HUES6 (cell line): ENCODE results near the gene KRTDAP.

Experiments
- H3K27ac ChIP-seq: 2 replicates; pipeline ENCODE4 v1.7.0; 2013; ENCODE audit warnings: low read depth, mild to moderate bottlenecking, low read length, inconsistent platforms
- H3K27me3 ChIP-seq: 2 replicates; pipeline ENCODE4 v1.6.1; 2013; ENCODE audit warnings: low read length; ENCODE audit not compliant: control insufficient read depth, insufficient read depth
- H3K36me3 ChIP-seq: 2 replicates; pipeline ENCODE4 v1.6.1; 2013; ENCODE audit warnings: low read length; ENCODE audit not compliant: control insufficient read depth, insufficient read depth
- H3K4me1 ChIP-seq: 2 replicates; pipeline ENCODE4 v1.6.1; 2013; ENCODE audit warnings: low read length; ENCODE audit not compliant: control insufficient read depth, insufficient read depth
- H3K4me3 ChIP-seq: 2 replicates; pipeline ENCODE4 v1.5.1; 2013; ENCODE audit warnings: low read depth, low read length
- H3K9ac ChIP-seq: one replicate; pipeline ENCODE4 v1.6.1; 2013; ENCODE audit warnings: mild to moderate bottlenecking, low read length
- H3K9me3 ChIP-seq: 2 replicates; pipeline ENCODE4 v1.6.1; 2013; ENCODE audit warnings: low read depth, low read length; ENCODE audit not compliant: control insufficient read depth, insufficient read depth

The KRTDAP gene

GRCh38 chr19:35524181-35524837 lies 34.0 kb upstream of the KRTDAP start:
- H3K9ac ChIP-seq: no peak overlapping the region
- peak overlapping the region; percentile 40 for H3K4me3 ChIP-seq
- H3K9me3 ChIP-seq: no peaks in the 10 kb centered on the region
- H3K27ac ChIP-seq: no peak overlapping the region
- peaks cover 20% of the 10 kb centered on the region for H3K4me1 ChIP-seq
- H3K27me3 ChIP-seq: peaks cover 20% of the 10 kb centered on the region
- H3K36me3 ChIP-seq: no peaks in the 10 kb centered on the region

- H3K4me1 ChIP-seq: peaks cover 20% of the 10 kb centered on the region
- H3K27ac ChIP-seq: no peak overlapping the region
- H3K4me3 ChIP-seq: no peak overlapping the region
- no peak overlapping the region for H3K9ac ChIP-seq
- no peaks in the 10 kb centered on the region for H3K9me3 ChIP-seq
- peaks cover 16% of the 10 kb centered on the region for H3K27me3 ChIP-seq
- no peaks in the 10 kb centered on the region for H3K36me3 ChIP-seq
Observed at GRCh38 chr19:35522745-35523327, 32.6 kb upstream of the KRTDAP start.

GRCh38 chr19:35521124-35521743 lies 31.0 kb upstream of the KRTDAP start:
- peaks cover 16% of the 10 kb centered on the region for H3K27me3 ChIP-seq

GRCh38 chr19:35519291-35519690 lies 29.0 kb upstream of the KRTDAP start:
- H3K27me3 ChIP-seq: 0 out of 2 replicates have a peak, but pooled peaks cover under 1% of the 10 kb centered on the region
- H3K9ac ChIP-seq: no peak overlapping the region
- H3K4me1 ChIP-seq: peaks cover 15% of the 10 kb centered on the region
- H3K27ac ChIP-seq: no peak overlapping the region
- H3K36me3 ChIP-seq: no peaks in the 10 kb centered on the region
- no peaks in the 10 kb centered on the region for H3K9me3 ChIP-seq
- H3K4me3 ChIP-seq: no peak overlapping the region

More at GRCh38 chr19:35521124-35521743, 31.0 kb upstream of the KRTDAP start:
- Histone ChIP-seq H3K4me1 (peaks cover 20% of the 10 kb centered on the region), H3K4me3 (no peak overlapping the region), H3K9ac (no peak overlapping the region), H3K36me3 (no peaks in the 10 kb centered on the region), H3K9me3 (no peaks in the 10 kb centered on the region), H3K27ac (no peak overlapping the region)

- Histone ChIP-seq H3K27ac (no peak overlapping the region), H3K36me3 (no peaks in the 10 kb centered on the region), H3K27me3 (peaks cover under 1% of the 10 kb centered on the region; the same call in 1 of the 2 replicates), H3K9ac (no peak overlapping the region), H3K4me1 (peaks cover 20% of the 10 kb centered on the region), H3K9me3 (no peaks in the 10 kb centered on the region), H3K4me3 (no peak overlapping the region)
Observed at GRCh38 chr19:35518313-35518712, 28.0 kb upstream of the KRTDAP start.

- no peaks in the 10 kb centered on the region for H3K9me3 ChIP-seq
- H3K36me3 ChIP-seq: no peaks in the 10 kb centered on the region
- H3K4me3 ChIP-seq: no peak overlapping the region
- peaks cover 26% of the 10 kb centered on the region for H3K4me1 ChIP-seq
- H3K9ac ChIP-seq: no peak overlapping the region
- H3K27me3 ChIP-seq: peaks cover 9% of the 10 kb centered on the region; the same call in 1 of the 2 replicates
- no peak overlapping the region for H3K27ac ChIP-seq
Observed at GRCh38 chr19:35517342-35517741, 27.1 kb upstream of the KRTDAP start.

GRCh38 chr19:35516310-35516709 lies 26.0 kb upstream of the KRTDAP start:
- Histone ChIP-seq H3K4me3 (no peak overlapping the region), H3K27me3 (peaks cover 14% of the 10 kb centered on the region; the same call in 1 of the 2 replicates), H3K9me3 (no peaks in the 10 kb centered on the region), H3K9ac (no peak overlapping the region), H3K36me3 (no peaks in the 10 kb centered on the region), H3K27ac (no peak overlapping the region), H3K4me1 (peaks cover 22% of the 10 kb centered on the region)

- H3K4me1 ChIP-seq: peaks cover 24% of the 10 kb centered on the region
- H3K9me3 ChIP-seq: no peaks in the 10 kb centered on the region
- H3K27me3 ChIP-seq: peaks cover 20% of the 10 kb centered on the region; the same call in 1 of the 2 replicates
- no peak overlapping the region for H3K9ac ChIP-seq
- H3K4me3 ChIP-seq: peak overlapping the region; percentile 55
- no peak overlapping the region for H3K27ac ChIP-seq
- H3K36me3 ChIP-seq: no peaks in the 10 kb centered on the region
Observed at GRCh38 chr19:35514282-35514809, 24.1 kb upstream of the KRTDAP start.

GRCh38 chr19:35513628-35514281 lies 23.5 kb upstream of the KRTDAP start, which contains the start of gene DMKN:
Gene DMKN (minus strand): TSS chr19:35513649. CDS start chr19:35513475, 174 bp downstream.
- Histone ChIP-seq H3K36me3 (no peaks in the 10 kb centered on the region), H3K9me3 (no peaks in the 10 kb centered on the region), H3K4me1 (peaks cover 24% of the 10 kb centered on the region), H3K4me3 (peak within 1 kb of the TSS; percentile 55), H3K9ac (no peak within 1 kb of the TSS), H3K27me3 (peaks cover 20% of the 10 kb centered on the region; the same call in 1 of the 2 replicates), H3K27ac (no peak within 1 kb of the TSS)

GRCh38 chr19:35512831-35513627 lies 22.8 kb upstream of the KRTDAP start:
- H3K9ac ChIP-seq: no peak overlapping the region
- H3K36me3 ChIP-seq: peaks cover 2% of the 10 kb centered on the region
- no peaks in the 10 kb centered on the region for H3K9me3 ChIP-seq
- H3K4me3 ChIP-seq: peak overlapping the region; percentile 55; the same call in 1 of the 2 replicates
- H3K4me1 ChIP-seq: peaks cover 29% of the 10 kb centered on the region
- H3K27me3 ChIP-seq: peaks cover 20% of the 10 kb centered on the region; the same call in 1 of the 2 replicates
- no peak overlapping the region for H3K27ac ChIP-seq
